Measurements from ENCODE around the gene LRMDA.

LRMDA gene

GRCh38 chr10:75508239-75508813 lies 76.9 kb downstream of the LRMDA start:
- Histone ChIP-seq H4K20me1 (ENCODE audit: insufficient read depth, low read length) (no peaks in the 10 kb centered on the region), H3K4me3 (ENCODE audit: low read length) (no peak overlapping the region), H3K36me3 (replicated peaks; ENCODE audit: low read depth, low read length) (no peaks in the 10 kb centered on the region), H3K9me3 (ENCODE audit: insufficient read depth, low read length) (no peaks in the 10 kb centered on the region), H3K27me3 (ENCODE audit: low read depth, low read length) (no peaks in the 10 kb centered on the region), H3K4me1 (ENCODE audit: low read length) (no peaks in the 10 kb centered on the region), H2AFZ (ENCODE audit: low read depth, low read length) (no peak overlapping the region), H3K4me2 (ENCODE audit: low read length) (no peak overlapping the region), H3K9ac (ENCODE audit: low read length) (no peak overlapping the region), H3K27ac (ENCODE audit: low read length) (no peak overlapping the region), H3K79me2 (ENCODE audit: low read length) (no peaks in the 10 kb centered on the region)
- TF ChIP-seq CTCF (IDR thresholded peaks at IDR 0.05; ENCODE audit: low read depth, low read length) (no peak), EZH2phosphoT487 (IDR thresholded peaks at IDR 0.05; ENCODE audit: low read depth) (no peak)

GRCh38 chr10:75508814-75509306 lies 77.4 kb downstream of the LRMDA start:
- no peak overlapping the region for H2AFZ ChIP-seq (ENCODE audit: low read depth, low read length)
- no peaks in the 10 kb centered on the region for H3K4me1 ChIP-seq (ENCODE audit: low read length)
- H3K9me3 ChIP-seq (ENCODE audit: insufficient read depth, low read length): no peaks in the 10 kb centered on the region
- H3K27ac ChIP-seq (ENCODE audit: low read length): no peak overlapping the region
- H3K4me3 ChIP-seq (ENCODE audit: low read length): no peak overlapping the region
- H3K36me3 ChIP-seq (replicated peaks; ENCODE audit: low read depth, low read length): no peaks in the 10 kb centered on the region
- H3K27me3 ChIP-seq (ENCODE audit: low read depth, low read length): no peaks in the 10 kb centered on the region
- no peak overlapping the region for H3K9ac ChIP-seq (ENCODE audit: low read length)
- no peak overlapping the region for H3K4me2 ChIP-seq (ENCODE audit: low read length)
- no peaks in the 10 kb centered on the region for H4K20me1 ChIP-seq (ENCODE audit: insufficient read depth, low read length)
- no peaks in the 10 kb centered on the region for H3K79me2 ChIP-seq (ENCODE audit: low read length)
- TF ChIP-seq CTCF (IDR thresholded peaks at IDR 0.05; ENCODE audit: low read depth, low read length) (no peak), EZH2phosphoT487 (IDR thresholded peaks at IDR 0.05; ENCODE audit: low read depth) (no peak)

GRCh38 chr10:75509706-75510105 lies 78.3 kb downstream of the LRMDA start:
- H3K27ac ChIP-seq (ENCODE audit: low read length): no peak overlapping the region
- H4K20me1 ChIP-seq (ENCODE audit: insufficient read depth, low read length): no peaks in the 10 kb centered on the region
- H3K4me2 ChIP-seq (ENCODE audit: low read length): no peak overlapping the region
- H3K4me1 ChIP-seq (ENCODE audit: low read length): no peaks in the 10 kb centered on the region
- TF ChIP-seq CTCF (IDR thresholded peaks at IDR 0.05; ENCODE audit: low read depth, low read length): no peak
- TF ChIP-seq EZH2phosphoT487 (IDR thresholded peaks at IDR 0.05; ENCODE audit: low read depth): no peak
- H2AFZ ChIP-seq (ENCODE audit: low read depth, low read length): no peak overlapping the region
- no peak overlapping the region for H3K4me3 ChIP-seq (ENCODE audit: low read length)
- no peaks in the 10 kb centered on the region for H3K27me3 ChIP-seq (ENCODE audit: low read depth, low read length)
- H3K36me3 ChIP-seq (replicated peaks; ENCODE audit: low read depth, low read length): no peaks in the 10 kb centered on the region
- H3K79me2 ChIP-seq (ENCODE audit: low read length): no peaks in the 10 kb centered on the region
- H3K9ac ChIP-seq (ENCODE audit: low read length): no peak overlapping the region
- no peaks in the 10 kb centered on the region for H3K9me3 ChIP-seq (ENCODE audit: insufficient read depth, low read length)

- Histone ChIP-seq H3K27ac (ENCODE audit: low read length) (no peak overlapping the region), H3K4me1 (ENCODE audit: low read length) (no peaks in the 10 kb centered on the region), H3K36me3 (replicated peaks; ENCODE audit: low read depth, low read length) (no peaks in the 10 kb centered on the region), H3K9me3 (ENCODE audit: insufficient read depth, low read length) (no peaks in the 10 kb centered on the region), H4K20me1 (ENCODE audit: insufficient read depth, low read length) (no peaks in the 10 kb centered on the region), H2AFZ (ENCODE audit: low read depth, low read length) (no peak overlapping the region), H3K9ac (ENCODE audit: low read length) (no peak overlapping the region), H3K4me3 (ENCODE audit: low read length) (no peak overlapping the region), H3K27me3 (ENCODE audit: low read depth, low read length) (no peaks in the 10 kb centered on the region), H3K4me2 (ENCODE audit: low read length) (no peak overlapping the region), H3K79me2 (ENCODE audit: low read length) (no peaks in the 10 kb centered on the region)
- TF ChIP-seq CTCF (IDR thresholded peaks at IDR 0.05; ENCODE audit: low read depth, low read length): no peak
- no peak for TF ChIP-seq EZH2phosphoT487 (IDR thresholded peaks at IDR 0.05; ENCODE audit: low read depth)
These were observed 79.6 kb downstream of the LRMDA start for GRCh38 chr10:75511011-75511410.

Measured in OCI-LY3 (cell line).